CD4-positive, alpha-beta T cell treated with Interleukin-6 for 4 hours (primary cell): ENCODE data around the gene ZFR2.
A peak's percentile ranks its signal among the peaks of the same experiment; 100 is the strongest.
"Not testable (repeated sequence)": the region's sequence is repeated elsewhere in the genome, so short reads cannot be mapped to it uniquely, and the experiment has no call there.

Experiments
- DNase-seq: peaks from one replicate; pipeline ENCODE4 v3.0.0-alpha.2; 2020; ENCODE audit warnings: mixed read lengths

Gene ZFR2

GRCh38 chr19:3770136-3770999 is 98.5 kb downstream of the ZFR2 start:
- DNase-seq: no peak

- no peak for DNase-seq
Observed at GRCh38 chr19:3769494-3769893, 99.3 kb downstream of the ZFR2 start.

- DNase-seq: no peak
Observed at GRCh38 chr19:3768748-3769099, 100.1 kb downstream of the ZFR2 start.

GRCh38 chr19:3768015-3768747 is 100.7 kb downstream of the ZFR2 start:
- no peak for DNase-seq

- DNase-seq: no peak
Observed at GRCh38 chr19:3767050-3767449, 101.8 kb downstream of the ZFR2 start.

GRCh38 chr19:3766520-3766919 is 102.3 kb downstream of the ZFR2 start:
- DNase-seq: peak; percentile 18

- DNase-seq: not testable (repeated sequence)
Observed at GRCh38 chr19:3765757-3766156, 103.1 kb downstream of the ZFR2 start.

GRCh38 chr19:3765121-3765520 is 103.7 kb downstream of the ZFR2 start:
- no peak for DNase-seq

- peak; percentile 100 for DNase-seq
Observed at GRCh38 chr19:3762501-3763459, 106.1 kb downstream of the ZFR2 start, which contains the start of gene MRPL54. Gene MRPL54, plus strand, starts transcription at chr19:3762682. Its CDS starts 19 bp downstream, at chr19:3762701.

GRCh38 chr19:3762130-3762473 is 106.7 kb downstream of the ZFR2 start:
- no peak for DNase-seq

- DNase-seq: peak; percentile 96
Observed at GRCh38 chr19:3761382-3762129, 107.3 kb downstream of the ZFR2 start, which contains the start of gene APBA3. Gene APBA3, minus strand, starts transcription at chr19:3761692. Its CDS starts 1,428 bp downstream, at chr19:3760264.

GRCh38 chr19:3760871-3761361 is 107.9 kb downstream of the ZFR2 start:
- DNase-seq: peak; percentile 14

GRCh38 chr19:3759482-3760254 is 109.2 kb downstream of the ZFR2 start:
- no peak for DNase-seq

GRCh38 chr19:3758297-3758696 is 110.5 kb downstream of the ZFR2 start:
- not testable (repeated sequence) for DNase-seq

GRCh38 chr19:3757705-3758104 is 111.1 kb downstream of the ZFR2 start:
- DNase-seq: not testable (repeated sequence)
